Measurements from ENCODE around the gene CDK5.

The CDK5 gene

DNA sequence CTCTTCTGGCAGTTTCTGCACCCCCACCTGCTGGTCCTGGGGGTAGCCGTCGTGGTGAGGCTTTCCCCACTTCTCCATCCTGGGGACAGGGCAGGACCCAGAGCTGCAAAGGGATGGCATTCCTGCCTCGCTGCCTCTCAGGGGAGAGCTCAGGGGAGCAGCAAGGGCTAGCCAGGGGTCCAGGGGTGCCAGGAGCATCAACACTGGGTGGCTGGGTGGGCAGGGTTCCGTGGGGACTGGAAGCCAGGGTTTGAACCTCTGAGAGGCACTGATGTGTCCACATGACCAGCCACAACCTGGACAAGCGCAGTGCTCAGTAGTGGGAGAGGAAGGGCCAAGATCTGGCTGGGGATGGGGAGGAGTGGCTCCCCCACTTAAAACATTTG, 23.8 kb downstream of the CDK5 start:
- no peak overlapping the region for H3K4me3 ChIP-seq (ENCODE audit: low read depth, low read length)
- WGBS (ENCODE audit: extremely low coverage, insufficient coverage, insufficient read length): no CpG with 5 or more reads among the region's 5 CpGs
- no peak overlapping the region for H2BK12ac ChIP-seq (ENCODE audit: low read length)

DNA sequence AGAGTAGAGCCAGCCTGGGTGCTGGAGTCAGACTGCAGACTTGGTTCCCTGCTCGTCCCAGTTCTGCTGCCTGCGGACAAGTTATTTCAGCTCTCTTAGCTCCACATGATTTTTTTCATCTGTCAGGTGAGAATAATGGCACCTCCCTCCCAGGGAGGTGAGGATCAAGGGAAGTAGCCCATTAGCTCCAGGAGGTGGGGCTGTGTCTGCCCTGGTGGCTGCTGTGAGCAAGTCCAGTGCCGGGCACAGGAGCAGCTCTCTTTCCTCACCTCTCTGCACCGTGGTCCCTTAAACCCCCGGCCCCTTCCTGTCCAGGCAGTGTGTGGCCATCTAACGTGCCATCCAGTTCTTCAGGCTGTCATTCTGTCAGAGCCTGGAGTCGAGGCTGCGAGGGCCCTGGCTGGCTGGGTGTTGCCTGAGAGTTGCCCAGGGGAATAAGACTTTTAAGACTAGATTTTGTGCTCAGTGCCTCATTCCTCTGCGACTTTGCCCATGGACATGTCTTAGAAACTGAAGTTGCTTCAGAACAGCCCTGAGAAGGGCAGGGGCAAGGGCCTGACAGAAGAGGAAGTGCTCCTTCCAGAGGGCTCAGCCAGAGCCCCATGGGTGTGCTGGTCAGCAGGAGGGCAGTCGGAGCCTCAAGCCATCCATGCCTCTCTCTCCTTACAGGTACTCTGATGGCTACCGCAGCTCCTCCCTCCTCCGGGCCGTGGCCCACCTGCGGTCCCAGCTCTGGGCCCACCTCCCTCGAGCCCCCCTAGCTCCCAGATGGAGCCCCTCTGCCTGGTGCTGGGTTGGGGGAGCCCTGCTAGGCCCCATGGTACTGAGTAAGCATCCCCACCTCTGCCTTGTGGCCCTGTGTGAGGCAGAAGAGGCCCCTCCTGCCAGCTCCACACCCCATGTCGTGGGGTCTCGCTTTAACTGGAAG, 24.5 kb downstream of the CDK5 start:
- H3K18ac ChIP-seq (ENCODE audit: low read length): no peak overlapping the region
- peaks cover 7% of the 10 kb centered on the region for H3K79me1 ChIP-seq (ENCODE audit: low read length)
- no peak overlapping the region for H2AK5ac ChIP-seq (ENCODE audit: low read length)
- H2BK120ac ChIP-seq (ENCODE audit: insufficient read depth, low read length, poor library complexity): no peak overlapping the region
- H3K9me3 ChIP-seq (ENCODE audit: insufficient read depth, low read depth, low read length): peaks cover 1% of the 10 kb centered on the region
- H3K36me3 ChIP-seq (ENCODE audit: control insufficient read depth in 1 of 2, insufficient read depth in 2 of 2, low read length in 2 of 2): peaks cover 38 to 45% of the 10 kb centered on the region in 2 experiments
- no peak overlapping the region for H2BK12ac ChIP-seq (ENCODE audit: low read length)
- no peak overlapping the region for H3K4me3 ChIP-seq (ENCODE audit: low read depth, low read length)
- H3K4me1 ChIP-seq (ENCODE audit: control insufficient read depth in 1 of 2, insufficient read depth in 2 of 2, low read length in 2 of 2): peaks cover 0 to 3% of the 10 kb centered on the region in 2 experiments
- no peak overlapping the region for H3K23ac ChIP-seq (ENCODE audit: low read length)
- no CpG with 5 or more reads among the region's 17 CpGs for WGBS (ENCODE audit: extremely low coverage, insufficient coverage, insufficient read length)
- no peaks in the 10 kb centered on the region for H3K27me3 ChIP-seq (ENCODE audit: insufficient read depth, low read length)
- no peak overlapping the region for H4K12ac ChIP-seq (ENCODE audit: low read depth, low read length)
- H3K14ac ChIP-seq (ENCODE audit: low read length): no peak overlapping the region
- H4K8ac ChIP-seq (ENCODE audit: low read depth, low read length): no peak overlapping the region
- H3K4ac ChIP-seq (ENCODE audit: low read depth, low read length): no peak overlapping the region
- no peak overlapping the region for H2BK5ac ChIP-seq (ENCODE audit: low read depth, low read length, poor library complexity)
- no peak overlapping the region for H3K9ac ChIP-seq (ENCODE audit: low read length)
- H4K91ac ChIP-seq (ENCODE audit: low read depth, low read length): no peak overlapping the region
- H3K27ac ChIP-seq (ENCODE audit: low read depth, low read length): no peak overlapping the region
- no peak for DNase-seq
- H2AFZ ChIP-seq (ENCODE audit: insufficient read depth, low read length, poor library complexity): no peak overlapping the region
- no peak overlapping the region for H3K4me2 ChIP-seq (ENCODE audit: low read length)
- H3K79me2 ChIP-seq (ENCODE audit: control insufficient read depth, insufficient read depth, low read length, poor library complexity): peaks cover 2% of the 10 kb centered on the region

More for the DNA sequence above, 23.8 kb downstream of the CDK5 start:
- peaks cover 38 to 45% of the 10 kb centered on the region in 2 experiments for H3K36me3 ChIP-seq (ENCODE audit: control insufficient read depth in 1 of 2, insufficient read depth in 2 of 2, low read length in 2 of 2)
- H3K14ac ChIP-seq (ENCODE audit: low read length): no peak overlapping the region
- no peak overlapping the region for H2BK120ac ChIP-seq (ENCODE audit: insufficient read depth, low read length, poor library complexity)
- H3K18ac ChIP-seq (ENCODE audit: low read length): no peak overlapping the region
- no peak overlapping the region for H2AK5ac ChIP-seq (ENCODE audit: low read length)
- no peaks in the 10 kb centered on the region for H3K79me2 ChIP-seq (ENCODE audit: control insufficient read depth, insufficient read depth, low read length, poor library complexity)
- H4K8ac ChIP-seq (ENCODE audit: low read depth, low read length): no peak overlapping the region
- H3K9ac ChIP-seq (ENCODE audit: low read length): no peak overlapping the region
- H2BK5ac ChIP-seq (ENCODE audit: low read depth, low read length, poor library complexity): no peak overlapping the region
- no peak overlapping the region for H3K4ac ChIP-seq (ENCODE audit: low read depth, low read length)
- H3K79me1 ChIP-seq (ENCODE audit: low read length): peaks cover 5% of the 10 kb centered on the region
- peaks cover 5 to 8% of the 10 kb centered on the region in 2 experiments for H3K4me1 ChIP-seq (ENCODE audit: control insufficient read depth in 1 of 2, insufficient read depth in 2 of 2, low read length in 2 of 2)
- DNase-seq: no peak
- no peak overlapping the region for H3K27ac ChIP-seq (ENCODE audit: low read depth, low read length)
- H3K23ac ChIP-seq (ENCODE audit: low read length): no peak overlapping the region
- H3K4me2 ChIP-seq (ENCODE audit: low read length): no peak overlapping the region
- no peak overlapping the region for H2AFZ ChIP-seq (ENCODE audit: insufficient read depth, low read length, poor library complexity)
- peaks cover 1% of the 10 kb centered on the region for H3K9me3 ChIP-seq (ENCODE audit: insufficient read depth, low read depth, low read length)
- no peaks in the 10 kb centered on the region for H3K27me3 ChIP-seq (ENCODE audit: insufficient read depth, low read length)
- H4K12ac ChIP-seq (ENCODE audit: low read depth, low read length): no peak overlapping the region
- no peak overlapping the region for H4K91ac ChIP-seq (ENCODE audit: low read depth, low read length)

- H3K4me3 ChIP-seq (ENCODE audit: low read depth, low read length): no peak overlapping the region
- H2AFZ ChIP-seq (ENCODE audit: insufficient read depth, low read length, poor library complexity): no peak overlapping the region
- no peak overlapping the region for H3K9ac ChIP-seq (ENCODE audit: low read length)
- no peak overlapping the region for H3K18ac ChIP-seq (ENCODE audit: low read length)
- H3K79me1 ChIP-seq (ENCODE audit: low read length): peaks cover 23% of the 10 kb centered on the region
- no peak overlapping the region for H2BK12ac ChIP-seq (ENCODE audit: low read length)
- H4K91ac ChIP-seq (ENCODE audit: low read depth, low read length): no peak overlapping the region
- H4K12ac ChIP-seq (ENCODE audit: low read depth, low read length): no peak overlapping the region
- DNase-seq: no peak
- H3K23ac ChIP-seq (ENCODE audit: low read length): no peak overlapping the region
- no peak overlapping the region for H2AK5ac ChIP-seq (ENCODE audit: low read length)
- H2BK120ac ChIP-seq (ENCODE audit: insufficient read depth, low read length, poor library complexity): no peak overlapping the region
- H3K4me1 ChIP-seq (ENCODE audit: control insufficient read depth in 1 of 2, insufficient read depth in 2 of 2, low read length in 2 of 2): peaks cover 14 to 16% of the 10 kb centered on the region in 2 experiments
- no peak overlapping the region for H3K4me2 ChIP-seq (ENCODE audit: low read length)
- no peaks in the 10 kb centered on the region for H3K27me3 ChIP-seq (ENCODE audit: insufficient read depth, low read length)
- H3K4ac ChIP-seq (ENCODE audit: low read depth, low read length): no peak overlapping the region
- H3K27ac ChIP-seq (ENCODE audit: low read depth, low read length): no peak overlapping the region
- peaks cover 22 to 27% of the 10 kb centered on the region in 2 experiments for H3K36me3 ChIP-seq (ENCODE audit: control insufficient read depth in 1 of 2, insufficient read depth in 2 of 2, low read length in 2 of 2)
- no peaks in the 10 kb centered on the region for H3K9me3 ChIP-seq (ENCODE audit: insufficient read depth, low read depth, low read length)
- H3K14ac ChIP-seq (ENCODE audit: low read length): no peak overlapping the region
- no peak overlapping the region for H4K8ac ChIP-seq (ENCODE audit: low read depth, low read length)
- no peak overlapping the region for H2BK5ac ChIP-seq (ENCODE audit: low read depth, low read length, poor library complexity)
- peaks cover 2% of the 10 kb centered on the region for H3K79me2 ChIP-seq (ENCODE audit: control insufficient read depth, insufficient read depth, low read length, poor library complexity)
- WGBS (ENCODE audit: extremely low coverage, insufficient coverage, insufficient read length): no CpG with 5 or more reads among the region's 4 CpGs
These were observed 26.7 kb downstream of the CDK5 start for GRCh38 chr7:151031011-151031410.

DNA sequence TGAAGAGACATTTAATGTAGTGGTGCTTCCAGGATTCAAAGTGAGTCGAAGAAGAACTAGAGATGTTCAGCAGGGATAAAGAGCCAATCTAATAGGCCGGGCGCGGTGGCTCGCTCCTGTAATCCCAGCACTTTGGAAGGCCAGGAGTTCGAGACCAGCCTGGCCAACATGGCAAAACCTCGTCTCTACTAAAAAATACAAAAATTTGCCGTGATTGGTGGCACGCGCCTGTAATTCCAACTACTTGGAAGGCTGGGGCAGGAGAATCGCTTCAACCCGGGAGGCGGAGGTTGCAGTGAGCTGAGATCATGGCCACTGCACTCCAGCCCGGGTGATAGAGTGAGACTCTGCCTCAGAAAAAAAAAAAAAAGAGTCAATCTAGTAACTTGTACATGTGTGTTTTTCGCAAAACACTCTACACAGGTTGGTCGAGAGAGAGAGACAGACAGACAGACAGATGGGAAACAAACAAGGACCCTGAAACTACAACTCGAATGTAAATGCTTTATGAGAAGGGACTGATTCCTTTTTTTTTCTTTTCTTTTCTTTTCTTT, 28.7 kb downstream of the CDK5 start:
- H3K4me1 ChIP-seq (ENCODE audit: control insufficient read depth in 1 of 2, insufficient read depth in 2 of 2, low read length in 2 of 2): peaks cover 17 to 22% of the 10 kb centered on the region in 2 experiments
- H2BK12ac ChIP-seq (ENCODE audit: low read length): peak overlapping the region; percentile 28
- peak overlapping the region; percentile 93 for H3K4me3 ChIP-seq (ENCODE audit: low read depth, low read length)
- H2AFZ ChIP-seq (ENCODE audit: insufficient read depth, low read length, poor library complexity): peak overlapping the region; percentile 45
- peak overlapping the region; percentile 46 for H2BK120ac ChIP-seq (ENCODE audit: insufficient read depth, low read length, poor library complexity)
- H3K4me2 ChIP-seq (ENCODE audit: low read length): peak overlapping the region; percentile 80
- no peak overlapping the region for H3K9ac ChIP-seq (ENCODE audit: low read length)
- H3K27me3 ChIP-seq (ENCODE audit: insufficient read depth, low read length): no peaks in the 10 kb centered on the region
- no CpG with 5 or more reads among the region's 17 CpGs for WGBS (ENCODE audit: extremely low coverage, insufficient coverage, insufficient read length)
- H3K79me1 ChIP-seq (ENCODE audit: low read length): peaks cover 25% of the 10 kb centered on the region
- DNase-seq: no peak
- H4K8ac ChIP-seq (ENCODE audit: low read depth, low read length): peak overlapping the region; percentile 79
- no peaks in the 10 kb centered on the region for H3K9me3 ChIP-seq (ENCODE audit: insufficient read depth, low read depth, low read length)
- H4K91ac ChIP-seq (ENCODE audit: low read depth, low read length): peak overlapping the region; percentile 76
- H3K23ac ChIP-seq (ENCODE audit: low read length): no peak overlapping the region
- peak overlapping the region; percentile 47 for H2AK5ac ChIP-seq (ENCODE audit: low read length)
- H3K4ac ChIP-seq (ENCODE audit: low read depth, low read length): peak overlapping the region; percentile 60
- peak overlapping the region; percentile 77 for H2BK5ac ChIP-seq (ENCODE audit: low read depth, low read length, poor library complexity)
- peak overlapping the region; percentile 57 for H3K14ac ChIP-seq (ENCODE audit: low read length)
- H3K18ac ChIP-seq (ENCODE audit: low read length): peak overlapping the region; percentile 29
- H3K36me3 ChIP-seq (ENCODE audit: control insufficient read depth in 1 of 2, insufficient read depth in 2 of 2, low read length in 2 of 2): peaks cover 3 to 7% of the 10 kb centered on the region in 2 experiments
- H4K12ac ChIP-seq (ENCODE audit: low read depth, low read length): peak overlapping the region; percentile 69
- peaks cover 2% of the 10 kb centered on the region for H3K79me2 ChIP-seq (ENCODE audit: control insufficient read depth, insufficient read depth, low read length, poor library complexity)
- peak overlapping the region; percentile 89 for H3K27ac ChIP-seq (ENCODE audit: low read depth, low read length)
